Choroid plexus epithelial cell (primary cell): ENCODE results near the gene CDK2AP2.

Source experiments
- DNase-seq: peaks from one replicate; pipeline ENCODE4 v3.0.0-alpha.2; 2010; ENCODE audit warnings: low read depth
- H3K4me3 ChIP-seq: 2 replicates; pipeline ENCODE4 v1.5.1; 2011; ENCODE audit warnings: low read depth, mild to moderate bottlenecking, control low read depth, low read length, moderate library complexity
- TF ChIP-seq, protein P1 (sequence below): conservative IDR thresholded peaks from 2 replicates; pipeline ENCODE4 v1.5.1; 2011; ENCODE audit warnings: low read depth, mild to moderate bottlenecking, control low read depth, inconsistent platforms, low read length, moderate library complexity

CDK2AP2 gene

DNA sequence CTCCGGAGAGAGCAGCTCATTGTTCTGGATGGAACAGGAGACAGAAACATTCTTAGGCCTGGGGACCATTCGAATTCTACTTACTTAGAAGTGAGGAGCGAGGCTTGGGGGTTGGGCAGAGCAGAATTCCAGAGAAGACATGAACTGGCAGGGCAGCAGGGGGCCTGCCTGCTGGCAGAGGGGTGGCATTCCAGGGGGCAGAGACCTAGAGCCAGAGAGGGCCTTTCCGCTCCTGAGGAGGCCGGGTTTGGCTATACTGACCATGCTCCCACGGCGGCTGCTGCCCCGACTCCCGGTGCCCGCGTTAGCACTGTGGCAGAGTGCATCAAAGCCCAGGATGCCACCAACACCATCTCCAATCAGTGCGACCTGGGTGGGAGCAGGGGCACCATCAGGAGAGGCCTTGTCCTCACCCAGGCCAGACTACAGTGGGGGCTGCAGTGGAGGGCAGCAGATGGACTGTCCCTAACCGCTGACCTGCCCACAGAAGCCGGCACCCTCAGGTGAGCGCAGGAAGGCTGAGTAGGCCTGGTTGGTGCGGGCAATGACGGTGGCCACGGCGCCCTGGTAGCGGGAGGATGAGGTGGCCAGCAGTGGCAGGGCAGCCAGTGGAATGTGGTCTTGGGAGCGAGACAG, 10.2 kb downstream of the CDK2AP2 start:
- TF ChIP-seq, protein P1, sequence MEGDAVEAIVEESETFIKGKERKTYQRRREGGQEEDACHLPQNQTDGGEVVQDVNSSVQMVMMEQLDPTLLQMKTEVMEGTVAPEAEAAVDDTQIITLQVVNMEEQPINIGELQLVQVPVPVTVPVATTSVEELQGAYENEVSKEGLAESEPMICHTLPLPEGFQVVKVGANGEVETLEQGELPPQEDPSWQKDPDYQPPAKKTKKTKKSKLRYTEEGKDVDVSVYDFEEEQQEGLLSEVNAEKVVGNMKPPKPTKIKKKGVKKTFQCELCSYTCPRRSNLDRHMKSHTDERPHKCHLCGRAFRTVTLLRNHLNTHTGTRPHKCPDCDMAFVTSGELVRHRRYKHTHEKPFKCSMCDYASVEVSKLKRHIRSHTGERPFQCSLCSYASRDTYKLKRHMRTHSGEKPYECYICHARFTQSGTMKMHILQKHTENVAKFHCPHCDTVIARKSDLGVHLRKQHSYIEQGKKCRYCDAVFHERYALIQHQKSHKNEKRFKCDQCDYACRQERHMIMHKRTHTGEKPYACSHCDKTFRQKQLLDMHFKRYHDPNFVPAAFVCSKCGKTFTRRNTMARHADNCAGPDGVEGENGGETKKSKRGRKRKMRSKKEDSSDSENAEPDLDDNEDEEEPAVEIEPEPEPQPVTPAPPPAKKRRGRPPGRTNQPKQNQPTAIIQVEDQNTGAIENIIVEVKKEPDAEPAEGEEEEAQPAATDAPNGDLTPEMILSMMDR, result no peak
- no peak for DNase-seq
- H3K4me3 ChIP-seq, result no peak overlapping the region

DNA sequence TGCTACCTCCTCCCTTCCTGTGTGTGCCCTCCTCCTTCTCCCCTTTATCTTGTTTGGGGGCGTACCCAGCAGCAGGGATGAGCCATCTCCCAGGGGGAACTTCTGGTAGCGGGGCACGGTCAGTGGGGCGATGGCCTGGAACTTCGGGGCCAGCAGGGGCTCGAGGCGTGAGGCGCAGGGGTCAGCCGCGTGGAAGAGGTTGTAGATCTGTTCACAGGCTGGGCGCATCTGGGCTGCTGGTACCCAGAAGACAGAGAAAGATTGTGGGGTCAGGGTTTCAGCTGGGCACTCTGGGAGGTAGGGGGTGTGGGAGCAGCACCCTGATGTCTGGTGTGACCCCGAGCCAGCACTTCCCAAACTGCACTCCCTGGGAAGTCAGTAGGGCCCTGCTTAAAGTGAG, 11.8 kb downstream of the CDK2AP2 start:
- TF ChIP-seq, protein P1, result no peak
- no peak for DNase-seq
- no peak overlapping the region for H3K4me3 ChIP-seq

- H3K4me3 ChIP-seq, result no peak overlapping the region
- TF ChIP-seq, protein P1, result no peak
- no peak for DNase-seq
Measured at GRCh38 chr11:67495234-67496005, 12.5 kb downstream of the CDK2AP2 start.

DNA sequence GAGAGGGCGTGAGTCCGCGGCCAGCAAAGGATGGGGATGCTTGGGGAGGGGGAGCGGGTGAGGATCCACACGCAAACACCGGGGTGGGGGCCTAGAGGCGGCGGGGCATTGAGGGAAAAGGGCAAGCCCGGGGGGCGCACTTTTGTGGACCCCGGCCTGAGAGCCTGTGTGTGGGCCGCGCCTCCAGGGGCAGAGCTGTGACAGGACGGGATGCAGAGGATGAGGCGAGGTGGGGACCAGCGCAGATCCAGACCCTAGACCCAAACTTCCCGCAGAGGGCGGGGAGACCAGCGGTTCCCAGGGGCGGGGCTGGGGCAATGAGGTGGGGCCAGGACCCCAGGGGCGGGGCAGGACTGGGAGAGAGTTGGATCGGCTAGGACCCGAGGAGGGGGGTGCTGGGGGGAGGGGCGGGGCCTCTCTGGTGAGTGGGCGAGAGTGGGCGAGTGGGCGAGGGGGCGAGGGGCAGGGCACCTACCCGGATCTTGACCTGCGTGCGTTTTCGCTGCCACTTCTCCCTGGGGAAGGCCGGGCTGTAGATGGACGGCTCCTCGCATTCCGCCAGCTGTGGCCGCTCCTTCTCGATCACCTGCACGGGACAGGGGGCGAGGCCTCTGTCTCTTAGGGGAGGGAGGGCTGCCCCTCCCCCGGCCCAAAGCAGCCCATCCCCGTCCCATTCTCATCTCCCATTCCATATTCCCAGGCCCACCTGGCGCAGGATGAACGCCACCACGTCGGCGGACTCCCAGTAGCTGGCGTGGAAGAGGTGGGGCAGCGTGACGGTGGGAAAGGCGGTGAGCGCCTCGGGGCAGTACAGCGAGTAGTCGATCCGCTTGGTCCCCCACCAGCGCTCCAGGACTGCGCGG, 13.4 kb downstream of the CDK2AP2 start:
- no peak overlapping the region for H3K4me3 ChIP-seq
- DNase-seq, result no peak
- TF ChIP-seq, protein P1, result no peak

DNA sequence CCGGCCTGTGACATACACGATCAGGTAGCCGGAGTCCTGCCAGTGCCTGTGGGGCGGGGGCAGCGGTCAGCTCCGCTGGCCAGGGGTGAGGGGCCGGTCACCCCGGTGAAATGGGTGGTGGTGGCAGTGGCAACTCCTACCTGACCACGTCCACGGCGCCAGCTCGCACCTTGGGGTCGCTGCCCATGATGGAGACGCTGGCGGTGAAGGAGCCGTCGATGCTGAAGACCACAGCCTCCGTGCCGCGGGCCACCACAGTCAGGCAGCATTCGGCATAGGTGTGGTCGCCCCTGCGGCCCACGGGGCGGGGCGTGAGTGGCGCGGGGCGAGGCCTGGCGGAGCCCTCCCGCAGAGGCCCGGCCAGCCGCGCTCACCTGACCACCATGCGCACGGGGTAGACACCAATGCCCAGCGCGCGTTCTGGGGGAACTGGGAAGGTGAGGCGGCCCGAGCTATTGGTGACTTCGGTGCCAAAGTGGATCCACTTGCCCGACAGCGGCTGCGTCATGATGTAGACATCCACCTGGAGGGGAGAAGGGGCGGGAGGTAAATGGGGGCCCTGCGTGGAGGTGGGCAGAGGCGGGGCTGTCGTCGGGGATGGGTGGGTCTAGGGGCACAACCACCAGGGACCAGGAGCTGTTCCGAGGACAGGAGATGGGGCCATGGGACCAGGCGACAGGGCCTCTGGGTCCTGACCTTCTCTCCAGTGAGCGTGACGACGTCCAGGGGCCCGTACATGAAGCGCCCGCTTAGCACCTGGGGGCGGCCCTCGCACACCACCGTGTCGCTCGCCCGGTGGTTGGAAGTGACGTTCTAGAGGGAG, 14.2 kb downstream of the CDK2AP2 start:
- TF ChIP-seq, protein P1, result no peak
- no peak overlapping the region for H3K4me3 ChIP-seq
- no peak for DNase-seq

DNA sequence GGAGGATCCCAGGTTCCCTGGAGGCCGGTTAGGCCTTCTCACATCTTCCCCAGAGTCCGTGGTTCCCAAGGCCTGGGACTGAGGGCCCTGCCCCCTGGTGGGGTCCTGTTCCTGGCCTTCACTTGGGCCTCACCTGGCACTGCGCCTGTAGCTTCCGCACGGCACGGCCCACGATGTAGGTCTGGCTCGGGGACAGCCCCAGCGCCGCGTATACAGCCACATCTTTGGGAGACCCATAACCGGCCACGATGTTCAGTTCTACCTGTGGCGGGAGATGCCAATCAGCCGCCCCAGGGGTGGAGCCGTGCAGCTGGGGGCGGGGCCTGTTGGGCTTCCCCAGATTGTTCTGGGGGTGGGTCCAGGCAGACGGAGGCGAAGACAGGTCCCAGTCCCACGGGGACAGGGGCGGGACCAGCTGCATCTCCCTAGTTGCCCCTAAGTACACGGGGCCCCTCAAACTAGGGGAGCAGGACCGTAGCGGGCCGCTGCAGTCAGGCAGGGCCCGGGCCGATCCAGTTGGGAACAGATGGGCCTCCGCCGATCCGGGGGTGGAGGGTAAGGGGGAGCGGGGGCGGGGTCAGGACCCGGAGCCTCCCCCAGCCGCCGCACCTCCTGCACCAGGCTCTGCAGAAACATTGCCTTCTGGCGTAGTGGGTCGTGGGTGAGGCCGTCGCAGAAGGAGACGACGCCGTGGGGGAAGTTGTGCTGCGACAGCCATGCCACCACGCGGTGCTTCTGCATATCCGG, 15.0 kb downstream of the CDK2AP2 start:
- DNase-seq, result no peak
- TF ChIP-seq, protein P1, result no peak
- no peak overlapping the region for H3K4me3 ChIP-seq
